Measurements from ENCODE around the gene RPL27A. TPM values are rescaled to one million over a fixed set of nuclear protein-coding genes. Genes with fewer than 3 reads are reported as not detected.

RPL27A gene
- total RNA-seq, 2 donors from 2014 or later: 598 to 620 TPM

DNA sequence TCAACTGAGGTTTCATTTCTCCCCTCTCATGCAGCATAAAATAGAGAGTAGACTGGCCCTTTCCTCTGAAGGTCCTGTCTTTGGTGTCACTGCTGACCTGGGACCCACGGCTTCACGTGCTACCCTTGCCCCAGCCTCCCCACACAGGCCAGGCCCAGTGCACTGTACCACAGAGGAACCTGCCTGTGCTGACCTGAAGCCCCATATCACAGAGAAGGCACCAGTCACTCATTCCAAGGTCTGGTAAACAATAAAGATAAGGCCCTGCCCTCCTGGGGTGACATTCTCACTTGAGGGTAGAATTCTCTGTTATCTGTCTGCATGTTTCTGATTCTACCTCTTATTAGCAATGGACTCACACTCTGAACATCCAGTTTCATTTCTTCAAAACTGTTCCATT is 51.3 kb downstream of the RPL27A start:
- Histone ChIP-seq H3K4me1 (peaks cover 0 to 73% of the 10 kb centered on the region in 2 donors), H3K4me3 (no peak overlapping the region), H3K9me3 (no peaks in the 10 kb centered on the region), H3K36me3 (peaks cover 14% of the 10 kb centered on the region), H3K27ac (peak overlapping the region; percentile 75 to 80), H3K27me3 (no peaks in the 10 kb centered on the region)
- DNase-seq (ENCODE audit: low spot score): no peak
- TF ChIP-seq, protein P1, sequence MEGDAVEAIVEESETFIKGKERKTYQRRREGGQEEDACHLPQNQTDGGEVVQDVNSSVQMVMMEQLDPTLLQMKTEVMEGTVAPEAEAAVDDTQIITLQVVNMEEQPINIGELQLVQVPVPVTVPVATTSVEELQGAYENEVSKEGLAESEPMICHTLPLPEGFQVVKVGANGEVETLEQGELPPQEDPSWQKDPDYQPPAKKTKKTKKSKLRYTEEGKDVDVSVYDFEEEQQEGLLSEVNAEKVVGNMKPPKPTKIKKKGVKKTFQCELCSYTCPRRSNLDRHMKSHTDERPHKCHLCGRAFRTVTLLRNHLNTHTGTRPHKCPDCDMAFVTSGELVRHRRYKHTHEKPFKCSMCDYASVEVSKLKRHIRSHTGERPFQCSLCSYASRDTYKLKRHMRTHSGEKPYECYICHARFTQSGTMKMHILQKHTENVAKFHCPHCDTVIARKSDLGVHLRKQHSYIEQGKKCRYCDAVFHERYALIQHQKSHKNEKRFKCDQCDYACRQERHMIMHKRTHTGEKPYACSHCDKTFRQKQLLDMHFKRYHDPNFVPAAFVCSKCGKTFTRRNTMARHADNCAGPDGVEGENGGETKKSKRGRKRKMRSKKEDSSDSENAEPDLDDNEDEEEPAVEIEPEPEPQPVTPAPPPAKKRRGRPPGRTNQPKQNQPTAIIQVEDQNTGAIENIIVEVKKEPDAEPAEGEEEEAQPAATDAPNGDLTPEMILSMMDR (IDR thresholded peaks at IDR 0.05): no peak

GRCh38 chr11:8735094-8735493 is 52.5 kb downstream of the RPL27A start:
- Histone ChIP-seq H3K27ac (peak overlapping the region in 1 of 2 donors; percentile 80), H3K9me3 (no peaks in the 10 kb centered on the region), H3K4me1 (peaks cover 0 to 60% of the 10 kb centered on the region in 2 donors)

DNA sequence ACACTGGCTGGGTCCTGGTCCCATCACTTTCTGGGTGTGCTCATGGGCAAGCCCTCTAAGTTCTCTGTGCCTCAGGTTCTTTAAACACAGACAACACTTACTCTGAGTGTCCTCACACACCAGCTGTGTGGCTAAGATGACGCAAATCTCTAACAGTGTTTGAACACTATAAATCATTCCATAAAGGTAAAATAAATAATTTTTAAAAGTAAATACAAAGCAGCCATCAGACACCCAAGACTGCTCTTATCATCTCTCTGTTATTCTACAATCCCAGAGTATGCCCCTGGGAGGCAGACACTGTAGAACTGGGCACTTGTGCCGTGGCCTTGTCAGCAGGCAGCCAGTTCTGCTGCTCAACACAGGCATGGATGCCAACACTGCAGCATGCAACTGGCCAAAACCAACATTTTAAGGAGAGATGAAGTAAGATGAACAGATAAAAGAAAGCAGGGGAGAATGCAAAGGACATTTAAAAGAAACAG is 56.8 kb downstream of the RPL27A start:
- H3K27me3 ChIP-seq: no peaks in the 10 kb centered on the region
- H3K27ac ChIP-seq: no peak overlapping the region
- TF ChIP-seq, protein P1 (IDR thresholded peaks at IDR 0.05): no peak
- H3K9me3 ChIP-seq: no peaks in the 10 kb centered on the region
- DNase-seq (ENCODE audit: low spot score): no peak
- no peak overlapping the region for H3K4me3 ChIP-seq
- H3K36me3 ChIP-seq: no peaks in the 10 kb centered on the region
- peaks cover 0 to 29% of the 10 kb centered on the region in 2 donors for H3K4me1 ChIP-seq

More at GRCh38 chr11:8735094-8735493, 52.5 kb downstream of the RPL27A start:
- no peaks in the 10 kb centered on the region for H3K27me3 ChIP-seq
- DNase-seq (ENCODE audit: low spot score): no peak
- TF ChIP-seq, protein P1 (IDR thresholded peaks at IDR 0.05): no peak
- H3K4me3 ChIP-seq: no peak overlapping the region
- H3K36me3 ChIP-seq: peaks cover 10% of the 10 kb centered on the region

Other genes starting within 250 kb of the RPL27A start
- gene STK33, start 88.6 kb upstream of the RPL27A start, total RNA-seq: 10 to 100 TPM; 16.4 to 23.0 TPM
- 1 to 10 TPM in 1 of 2 donors, under 1 TPM in 1; 0.56 to 3.7 TPM for gene TRIM66, start 127 bp upstream of the RPL27A start, total RNA-seq
- gene AKIP1, start 228.4 kb downstream of the RPL27A start, total RNA-seq: 10 to 100 TPM; 31.8 to 34.7 TPM

All from right atrium auricular region (tissue), 2 donors.